ENCODE results near the gene PTRHD1.
"Not testable (repeated sequence)": the region's sequence is repeated elsewhere in the genome, so short reads cannot be mapped to it uniquely, and the experiment has no call there.

PTRHD1 gene

DNA sequence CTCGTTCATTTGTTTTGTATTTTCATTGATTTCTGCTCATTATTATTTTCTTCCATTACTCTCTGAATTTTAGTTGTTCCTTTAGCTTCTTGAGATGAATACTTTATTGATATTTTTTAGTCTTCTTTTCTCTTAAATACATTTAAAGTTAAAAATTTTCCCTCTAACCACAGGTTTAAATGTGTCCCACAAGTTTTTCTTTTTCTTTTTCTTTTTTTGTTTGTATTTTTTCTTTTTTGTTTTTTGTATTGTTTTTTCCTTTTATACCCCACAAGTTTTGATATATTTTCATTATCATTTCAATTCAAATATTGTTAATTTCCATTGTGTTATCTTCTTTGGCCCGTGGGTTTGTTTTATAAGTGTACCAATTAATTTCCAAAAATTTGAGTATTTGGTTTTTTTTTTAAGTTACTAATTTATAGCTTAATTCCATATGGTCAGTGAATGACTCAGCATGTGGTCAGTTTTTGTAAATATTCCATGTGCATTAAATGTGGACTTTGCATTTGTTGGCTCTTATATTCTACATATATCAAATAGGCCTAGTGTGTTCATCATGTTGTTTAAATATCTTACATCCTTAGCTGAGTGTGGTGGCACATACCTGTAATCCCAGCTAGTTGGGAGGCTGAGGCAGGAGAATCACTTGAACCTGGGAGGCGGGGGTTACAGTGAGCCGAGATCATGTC is 16.3 kb upstream of the PTRHD1 start:
- Histone ChIP-seq H3K4me3 (ENCODE audit: low read depth in 1 of 5, low read length in 5 of 5) (no peak overlapping the region), H3K9me3 (ENCODE audit: control insufficient read depth in 5 of 5, low read length in 5 of 5) (no peaks in the 10 kb centered on the region), H3K4me1 (ENCODE audit: control insufficient read depth in 5 of 5, insufficient read depth in 5 of 5, low read length in 5 of 5) (no peaks in the 10 kb centered on the region), H3K9ac (ENCODE audit: low read length in 5 of 5) (no peak overlapping the region), H3K27ac (ENCODE audit: low read depth, low read length) (no peak overlapping the region), H3K27me3 (ENCODE audit: control insufficient read depth in 5 of 5, insufficient read depth in 4 of 5, low read length in 5 of 5) (no peaks in the 10 kb centered on the region), H3K36me3 (ENCODE audit: control insufficient read depth in 5 of 5, insufficient read depth in 5 of 5, low read length in 5 of 5) (peaks cover 0 to under 1% (median 0%) of the 10 kb centered on the region in 5 donors)

GRCh38 chr2:24806661-24807036 is 13.5 kb upstream of the PTRHD1 start:
- no peaks in the 10 kb centered on the region for H3K27me3 ChIP-seq (ENCODE audit: control insufficient read depth in 5 of 5, insufficient read depth in 4 of 5, low read length in 5 of 5)

DNA sequence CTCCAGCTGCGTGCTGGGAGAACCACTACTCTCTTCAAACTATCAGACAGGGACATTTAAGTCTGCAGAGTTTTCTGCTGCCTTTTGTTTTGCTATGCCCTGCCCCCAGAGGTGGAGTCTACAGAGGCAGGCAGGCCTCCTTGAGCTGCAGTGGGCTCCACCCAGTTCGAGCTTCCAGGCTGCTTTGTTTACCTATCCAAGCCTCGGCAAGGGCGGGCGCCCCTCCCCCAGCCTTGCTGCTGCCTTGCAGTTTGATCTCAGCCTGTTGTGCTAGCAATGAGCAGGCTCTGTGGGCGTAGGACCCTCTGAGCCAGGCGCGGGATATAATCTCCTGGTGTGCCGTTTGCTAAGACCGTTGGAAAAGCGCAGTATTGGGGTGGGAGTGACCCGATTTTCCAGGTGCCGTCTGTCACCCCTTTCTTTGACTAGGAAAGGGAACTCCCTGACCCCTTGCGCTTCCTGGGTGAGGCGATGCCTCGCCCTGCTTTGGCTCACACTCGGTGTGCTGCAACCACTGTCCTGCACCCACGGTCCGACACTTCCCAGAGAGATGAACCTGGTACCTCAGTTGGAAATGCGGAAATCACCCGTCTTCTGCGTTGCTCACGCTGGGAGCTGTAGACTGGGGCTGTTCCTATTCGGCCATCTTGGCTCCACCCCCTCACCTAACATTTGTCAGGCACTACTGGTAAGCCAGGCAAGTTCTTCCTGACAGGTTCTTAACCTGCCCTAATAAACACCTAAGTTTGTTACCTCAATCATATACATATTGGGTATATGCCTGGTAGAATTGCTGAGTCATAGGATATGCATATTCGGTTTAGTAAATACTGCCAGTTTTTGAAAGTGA is 12.8 kb upstream of the PTRHD1 start:
- not testable (repeated sequence) for H3K4me1 ChIP-seq (ENCODE audit: control insufficient read depth in 5 of 5, insufficient read depth in 5 of 5, low read length in 5 of 5); H3K27ac ChIP-seq (ENCODE audit: low read depth, low read length)

More at GRCh38 chr2:24806661-24807036, 13.5 kb upstream of the PTRHD1 start:
- Histone ChIP-seq H3K27ac (ENCODE audit: low read depth, low read length) (no peak overlapping the region), H3K9ac (ENCODE audit: low read length in 5 of 5) (no peak overlapping the region), H3K4me1 (ENCODE audit: control insufficient read depth in 5 of 5, insufficient read depth in 5 of 5, low read length in 5 of 5) (no peaks in the 10 kb centered on the region), H3K9me3 (ENCODE audit: control insufficient read depth in 5 of 5, low read length in 5 of 5) (no peaks in the 10 kb centered on the region), H3K36me3 (ENCODE audit: control insufficient read depth in 5 of 5, insufficient read depth in 5 of 5, low read length in 5 of 5) (no peaks in the 10 kb centered on the region), H3K4me3 (ENCODE audit: low read depth in 1 of 5, low read length in 5 of 5) (no peak overlapping the region)

GRCh38 chr2:24800487-24800886 is 7.3 kb upstream of the PTRHD1 start:
- not testable (repeated sequence) for H3K27ac ChIP-seq (ENCODE audit: low read depth, low read length); H3K27me3 ChIP-seq (ENCODE audit: control insufficient read depth in 5 of 5, insufficient read depth in 4 of 5, low read length in 5 of 5); H3K4me3 ChIP-seq (ENCODE audit: low read depth in 1 of 5, low read length in 5 of 5); H3K36me3 ChIP-seq (ENCODE audit: control insufficient read depth in 5 of 5, insufficient read depth in 5 of 5, low read length in 5 of 5); H3K9ac ChIP-seq (ENCODE audit: low read length in 5 of 5); H3K9me3 ChIP-seq (ENCODE audit: control insufficient read depth in 5 of 5, low read length in 5 of 5); H3K4me1 ChIP-seq (ENCODE audit: control insufficient read depth in 5 of 5, insufficient read depth in 5 of 5, low read length in 5 of 5)

More for the DNA sequence above, 12.8 kb upstream of the PTRHD1 start:
- H3K27me3 ChIP-seq (ENCODE audit: control insufficient read depth in 5 of 5, insufficient read depth in 4 of 5, low read length in 5 of 5); H3K36me3 ChIP-seq (ENCODE audit: control insufficient read depth in 5 of 5, insufficient read depth in 5 of 5, low read length in 5 of 5); H3K9me3 ChIP-seq (ENCODE audit: control insufficient read depth in 5 of 5, low read length in 5 of 5); H3K9ac ChIP-seq (ENCODE audit: low read length in 5 of 5); H3K4me3 ChIP-seq (ENCODE audit: low read depth in 1 of 5, low read length in 5 of 5): not testable (repeated sequence)

DNA sequence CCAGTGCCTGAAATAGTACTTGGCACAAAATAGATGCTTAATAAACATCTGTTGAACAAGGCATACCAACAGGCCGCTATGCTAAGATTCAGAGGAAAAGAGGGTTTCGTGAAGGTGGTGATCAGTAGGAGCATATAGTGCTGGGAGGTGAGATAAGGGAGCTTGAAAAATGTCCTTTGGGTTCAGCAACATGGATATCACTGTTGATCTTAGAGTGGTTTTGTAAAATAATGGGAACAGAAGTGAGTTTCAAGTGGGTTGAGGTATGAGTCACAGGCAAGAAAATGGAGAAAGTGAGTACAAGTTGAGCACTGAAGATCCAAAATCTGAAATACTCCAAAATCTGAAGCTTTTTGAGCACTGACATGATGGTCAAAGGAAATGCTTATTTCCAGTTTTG is 4.5 kb upstream of the PTRHD1 start:
- Histone ChIP-seq H3K9me3 (ENCODE audit: control insufficient read depth in 5 of 5, low read length in 5 of 5) (no peaks in the 10 kb centered on the region), H3K9ac (ENCODE audit: low read length in 5 of 5) (peak overlapping the region in 1 of 5 donors; percentile 11)

DNA sequence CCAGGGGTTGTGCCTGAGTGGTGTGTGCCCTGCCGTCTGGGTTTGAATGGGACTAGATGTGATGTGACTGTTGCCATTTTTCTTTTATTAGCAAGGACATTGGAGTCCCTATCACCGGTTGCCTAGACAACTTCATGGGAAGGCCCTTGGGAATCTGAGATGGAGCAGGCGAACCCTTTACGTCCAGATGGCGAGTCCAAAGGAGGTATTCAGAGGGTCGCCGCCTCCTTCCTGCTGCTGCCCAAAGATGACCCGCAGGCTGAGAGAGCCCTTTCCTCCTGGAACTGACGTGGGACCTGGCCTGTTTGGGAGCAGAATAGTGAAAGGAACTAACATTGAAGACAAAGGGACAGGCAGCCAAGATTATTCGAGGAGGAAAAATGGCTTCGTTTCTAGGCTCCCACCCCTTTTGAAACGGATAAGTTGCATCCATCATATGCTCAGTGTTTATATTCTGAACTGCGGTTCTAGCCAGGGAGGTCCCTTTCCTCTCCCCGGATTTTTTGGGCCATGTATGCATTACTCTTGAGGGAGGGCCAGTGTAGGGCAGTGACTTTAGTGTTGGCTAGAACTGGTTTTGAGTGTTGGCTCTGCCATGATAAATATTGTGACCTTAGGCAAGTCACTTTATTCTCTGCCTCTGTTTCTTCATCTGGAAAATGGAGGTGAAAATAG is 707 bp upstream of the PTRHD1 start:
- H3K36me3 ChIP-seq (ENCODE audit: control insufficient read depth in 5 of 5, insufficient read depth in 5 of 5, low read length in 5 of 5): peaks cover 0 to 7% (median 5%) of the 10 kb centered on the region in 5 donors
- H3K27me3 ChIP-seq (ENCODE audit: control insufficient read depth in 5 of 5, insufficient read depth in 4 of 5, low read length in 5 of 5): no peaks in the 10 kb centered on the region
- peak overlapping the region; percentile 68 to 99 (median 94) for H3K4me3 ChIP-seq (ENCODE audit: low read depth in 1 of 5, low read length in 5 of 5)
- H3K27ac ChIP-seq (ENCODE audit: low read depth, low read length): peak overlapping the region; percentile 97
- peak overlapping the region in 4 of 5 donors; percentile 81 to 91 (median 90) for H3K9ac ChIP-seq (ENCODE audit: low read length in 5 of 5)
- peaks cover 0 to 18% (median 12%) of the 10 kb centered on the region in 5 donors for H3K4me1 ChIP-seq (ENCODE audit: control insufficient read depth in 5 of 5, insufficient read depth in 5 of 5, low read length in 5 of 5)
- H3K9me3 ChIP-seq (ENCODE audit: control insufficient read depth in 5 of 5, low read length in 5 of 5): no peaks in the 10 kb centered on the region

More for the DNA sequence above, 4.5 kb upstream of the PTRHD1 start:
- Histone ChIP-seq H3K4me1 (ENCODE audit: control insufficient read depth in 5 of 5, insufficient read depth in 5 of 5, low read length in 5 of 5) (peaks cover 0 to 10% (median 7%) of the 10 kb centered on the region in 5 donors), H3K36me3 (ENCODE audit: control insufficient read depth in 5 of 5, insufficient read depth in 5 of 5, low read length in 5 of 5) (no peaks in the 10 kb centered on the region), H3K4me3 (ENCODE audit: low read depth in 1 of 5, low read length in 5 of 5) (no peak overlapping the region), H3K27me3 (ENCODE audit: control insufficient read depth in 5 of 5, insufficient read depth in 4 of 5, low read length in 5 of 5) (no peaks in the 10 kb centered on the region), H3K27ac (ENCODE audit: low read depth, low read length) (no peak overlapping the region)

DNA sequence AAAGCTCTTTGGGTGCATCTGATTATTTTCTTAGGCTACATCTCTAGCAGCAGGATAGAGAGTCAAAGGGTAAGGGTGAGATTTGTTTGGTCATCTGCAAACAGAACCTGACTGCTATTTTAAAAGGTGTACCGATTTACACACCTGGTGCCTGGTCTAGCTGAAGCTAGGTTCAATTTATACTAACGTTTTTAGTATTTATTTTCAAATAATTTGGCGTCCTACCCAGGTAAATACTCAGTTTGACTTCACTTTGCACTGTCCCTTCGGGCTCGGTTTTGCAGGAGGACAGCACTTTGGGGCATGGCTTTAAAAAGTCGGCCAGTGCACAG is 683 bp downstream of the PTRHD1 start:
- Histone ChIP-seq H3K9me3 (ENCODE audit: control insufficient read depth in 5 of 5, low read length in 5 of 5) (no peaks in the 10 kb centered on the region), H3K36me3 (ENCODE audit: control insufficient read depth in 5 of 5, insufficient read depth in 5 of 5, low read length in 5 of 5) (peaks cover 0 to 7% (median 5%) of the 10 kb centered on the region in 5 donors), H3K4me1 (ENCODE audit: control insufficient read depth in 5 of 5, insufficient read depth in 5 of 5, low read length in 5 of 5) (peaks cover 0 to 18% (median 12%) of the 10 kb centered on the region in 5 donors), H3K4me3 (ENCODE audit: low read depth in 1 of 5, low read length in 5 of 5) (peak overlapping the region; percentile 74 to 99 (median 94)), H3K27me3 (ENCODE audit: control insufficient read depth in 5 of 5, insufficient read depth in 4 of 5, low read length in 5 of 5) (no peaks in the 10 kb centered on the region), H3K27ac (ENCODE audit: low read depth, low read length) (peak overlapping the region; percentile 97), H3K9ac (ENCODE audit: low read length in 5 of 5) (peak overlapping the region; percentile 44 to 91 (median 89))

DNA sequence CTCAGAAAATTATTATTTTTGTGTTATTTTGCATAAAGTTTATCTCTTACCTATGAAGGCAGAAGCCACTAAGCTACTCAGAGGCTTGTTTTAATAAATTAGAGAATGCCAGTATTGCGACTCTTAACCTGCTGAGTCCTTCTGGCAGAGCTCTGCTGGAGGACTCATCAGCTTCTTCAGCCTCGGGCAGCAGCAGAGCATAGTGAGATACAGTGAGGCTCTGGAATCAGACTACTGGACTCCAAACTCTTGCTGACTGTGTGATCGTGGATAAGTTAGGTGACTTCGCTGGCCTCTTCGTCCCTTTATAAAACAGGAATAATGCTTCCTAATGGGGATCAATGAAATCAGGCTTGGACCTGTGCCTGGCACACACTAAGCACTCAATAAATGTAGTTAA is 1.7 kb downstream of the PTRHD1 start:
- peaks cover 0 to 7% (median 5%) of the 10 kb centered on the region in 5 donors for H3K36me3 ChIP-seq (ENCODE audit: control insufficient read depth in 5 of 5, insufficient read depth in 5 of 5, low read length in 5 of 5)
- peaks cover 0 to 18% (median 12%) of the 10 kb centered on the region in 5 donors for H3K4me1 ChIP-seq (ENCODE audit: control insufficient read depth in 5 of 5, insufficient read depth in 5 of 5, low read length in 5 of 5)
- no peaks in the 10 kb centered on the region for H3K27me3 ChIP-seq (ENCODE audit: control insufficient read depth in 5 of 5, insufficient read depth in 4 of 5, low read length in 5 of 5)
- no peak overlapping the region for H3K4me3 ChIP-seq (ENCODE audit: low read depth in 1 of 5, low read length in 5 of 5)
- no peak overlapping the region for H3K27ac ChIP-seq (ENCODE audit: low read depth, low read length)
- H3K9me3 ChIP-seq (ENCODE audit: control insufficient read depth in 5 of 5, low read length in 5 of 5): no peaks in the 10 kb centered on the region
- no peak overlapping the region for H3K9ac ChIP-seq (ENCODE audit: low read length in 5 of 5)

DNA sequence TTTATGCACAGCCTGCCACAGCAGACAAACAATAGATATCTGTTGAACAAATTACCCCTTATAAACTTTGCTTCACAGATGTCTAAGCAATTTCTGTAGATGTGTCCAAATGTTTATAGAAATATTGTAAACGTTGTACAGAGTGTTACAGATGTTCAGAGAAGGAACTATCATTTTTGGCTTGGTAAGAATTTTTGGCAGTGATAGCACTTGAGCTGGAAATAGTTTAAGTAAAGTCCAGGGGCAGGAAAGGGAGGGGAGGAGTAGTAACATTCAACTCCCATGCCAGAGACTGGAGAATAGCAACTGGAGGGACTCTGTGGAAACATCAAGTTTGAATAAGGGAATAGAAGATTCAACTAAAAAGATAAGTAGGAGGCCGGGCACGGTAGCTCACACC is 4.4 kb downstream of the PTRHD1 start:
- H3K9me3 ChIP-seq (ENCODE audit: control insufficient read depth in 5 of 5, low read length in 5 of 5): no peaks in the 10 kb centered on the region
- H3K4me1 ChIP-seq (ENCODE audit: control insufficient read depth in 5 of 5, insufficient read depth in 5 of 5, low read length in 5 of 5): peaks cover 0 to 15% (median 10%) of the 10 kb centered on the region in 5 donors
- peaks cover 0 to 7% (median 5%) of the 10 kb centered on the region in 5 donors for H3K36me3 ChIP-seq (ENCODE audit: control insufficient read depth in 5 of 5, insufficient read depth in 5 of 5, low read length in 5 of 5)
- no peak overlapping the region for H3K4me3 ChIP-seq (ENCODE audit: low read depth in 1 of 5, low read length in 5 of 5)
- no peaks in the 10 kb centered on the region for H3K27me3 ChIP-seq (ENCODE audit: control insufficient read depth in 5 of 5, insufficient read depth in 4 of 5, low read length in 5 of 5)
- H3K27ac ChIP-seq (ENCODE audit: low read depth, low read length): no peak overlapping the region
- no peak overlapping the region for H3K9ac ChIP-seq (ENCODE audit: low read length in 5 of 5)

DNA sequence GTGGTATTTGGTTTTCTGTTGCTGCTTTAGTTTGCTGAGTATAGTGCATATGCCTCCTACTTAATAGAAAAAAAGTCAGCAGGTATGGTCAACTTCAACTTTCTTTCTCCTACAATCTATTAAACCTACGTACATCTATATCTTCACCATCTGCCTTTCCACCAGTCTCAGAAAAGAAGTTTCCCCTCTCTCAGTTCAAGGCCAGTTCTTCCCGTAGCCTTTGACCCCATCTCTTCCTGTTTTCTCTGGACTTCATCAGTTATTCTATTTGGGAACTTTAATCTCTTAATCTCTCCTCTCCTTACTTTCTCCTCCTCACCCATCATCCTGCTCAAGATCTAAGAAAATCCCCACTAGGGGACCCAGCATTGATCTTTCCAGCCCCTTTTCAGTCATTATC is 5.7 kb downstream of the PTRHD1 start:
- Histone ChIP-seq H3K4me1 (ENCODE audit: control insufficient read depth in 5 of 5, insufficient read depth in 5 of 5, low read length in 5 of 5) (peaks cover 0 to 10% (median 4%) of the 10 kb centered on the region in 5 donors), H3K27ac (ENCODE audit: low read depth, low read length) (no peak overlapping the region), H3K9me3 (ENCODE audit: control insufficient read depth in 5 of 5, low read length in 5 of 5) (no peaks in the 10 kb centered on the region), H3K9ac (ENCODE audit: low read length in 5 of 5) (no peak overlapping the region), H3K27me3 (ENCODE audit: control insufficient read depth in 5 of 5, insufficient read depth in 4 of 5, low read length in 5 of 5) (no peaks in the 10 kb centered on the region), H3K4me3 (ENCODE audit: low read depth in 1 of 5, low read length in 5 of 5) (no peak overlapping the region), H3K36me3 (ENCODE audit: control insufficient read depth in 5 of 5, insufficient read depth in 5 of 5, low read length in 5 of 5) (peaks cover 0 to 7% (median 5%) of the 10 kb centered on the region in 5 donors)

Measured in subcutaneous abdominal adipose tissue (tissue), 5 donors.